Left renal cortex interstitium (tissue), 4 donors: ENCODE measurements around the gene SPATA31A3. TPM values are rescaled to one million over a fixed set of nuclear protein-coding genes. Genes with fewer than 3 reads are reported as not detected.
"Not testable (repeated sequence)": the region's sequence is repeated elsewhere in the genome, so short reads cannot be mapped to it uniquely, and the experiment has no call there.

Experiments
- DNase-seq, 4 donors: peaks; one replicate each; pipeline ENCODE4 v3.0.0-alpha.2; 2013; ENCODE audit warnings: low read depth in 4 of 4, low spot score in 2 of 4, missing footprints in 1 of 4
- polyA plus RNA-seq, 4 donors: library from polyadenylated mRNA; unstranded; fragments of 120-200 nt; gene quantifications; one replicate each; pipeline ENCODE4 v1.2.1, GENCODE V29; 2013; ENCODE audit not compliant: insufficient read length in 4 of 4

The SPATA31A3 gene
- not detected for polyA plus RNA-seq

DNA sequence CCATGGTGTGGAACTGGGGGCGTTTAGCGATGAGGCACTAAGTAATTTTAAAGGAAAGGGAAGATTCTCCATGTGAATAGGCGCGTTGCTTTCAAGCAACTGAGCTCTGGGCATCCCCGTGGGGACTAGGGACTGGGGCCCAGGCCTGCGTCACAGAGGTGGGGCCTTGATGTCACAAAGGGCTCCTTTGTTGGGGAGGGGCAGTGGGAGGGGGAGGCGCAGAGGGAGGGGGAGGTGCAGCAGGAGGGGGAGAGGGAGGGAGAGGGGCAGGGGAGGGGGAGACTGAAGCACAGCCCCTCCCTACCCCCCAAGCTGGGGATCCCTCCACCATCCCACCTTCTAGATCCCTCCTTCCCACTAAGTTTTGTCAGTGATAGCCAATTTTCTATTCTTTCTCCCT is at the start of gene SPATA31A3:
Gene SPATA31A3 (minus strand): TSS at position 101 of the 400 bp plus-strand sequence. CDS start 29 bp downstream, at position 72.
- DNase-seq: not testable (repeated sequence)

DNA sequence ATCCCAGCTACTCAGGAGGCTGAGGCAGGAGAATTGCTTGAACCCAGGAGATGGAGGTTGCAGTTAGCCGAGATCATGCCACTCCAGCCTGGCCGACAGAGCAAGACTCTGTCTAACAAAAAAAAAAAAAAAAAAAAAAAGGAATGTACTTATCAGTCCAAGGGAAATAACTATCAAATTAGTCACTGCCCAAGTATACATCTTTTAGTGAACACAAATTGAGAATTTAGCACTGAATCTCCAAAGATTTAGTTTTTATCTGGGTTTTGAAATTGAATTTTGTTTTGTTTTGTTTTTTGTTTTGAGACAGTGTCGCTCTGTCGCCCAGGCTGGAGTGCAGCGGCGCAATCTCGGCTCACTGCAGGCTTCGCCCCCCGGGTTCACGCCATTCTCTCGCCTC is 39.8 kb downstream of the SPATA31A3 start:
- DNase-seq: not testable (repeated sequence)

DNA sequence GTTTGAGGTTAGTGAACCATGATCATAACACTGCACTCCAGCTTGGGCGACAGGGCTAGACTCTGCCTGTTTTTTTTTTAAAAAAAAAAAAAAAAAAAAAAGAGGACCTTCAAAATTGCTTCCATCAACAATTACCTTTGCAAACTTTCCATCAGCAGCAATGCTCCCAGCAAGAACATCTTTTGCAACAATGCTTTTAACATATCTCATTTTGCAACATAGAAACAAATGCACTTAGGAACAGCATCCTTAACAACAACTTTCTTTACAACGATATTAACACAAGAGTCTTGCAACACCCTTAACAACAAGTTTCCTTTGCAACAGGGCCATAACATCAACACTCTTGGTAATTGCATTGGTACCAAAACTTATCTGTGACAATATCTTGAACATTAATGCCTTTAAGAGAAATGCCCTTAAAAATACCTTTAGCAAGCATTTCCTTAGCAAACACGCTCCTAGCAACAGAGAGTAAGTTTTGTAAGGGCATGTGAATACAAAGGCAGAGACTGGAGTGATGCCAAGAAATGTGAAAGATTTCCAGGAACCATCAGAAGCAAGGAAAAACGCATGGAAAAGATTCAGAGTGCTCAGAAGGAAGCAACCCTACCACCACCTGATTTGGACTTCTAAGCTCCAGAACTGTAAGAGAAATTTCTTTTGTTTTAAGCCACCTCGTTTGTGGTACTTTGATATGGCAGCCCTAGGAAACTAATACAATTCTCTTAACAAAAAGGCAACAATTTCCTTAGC is 49.8 kb downstream of the SPATA31A3 start:
- DNase-seq: not testable (repeated sequence)

DNA sequence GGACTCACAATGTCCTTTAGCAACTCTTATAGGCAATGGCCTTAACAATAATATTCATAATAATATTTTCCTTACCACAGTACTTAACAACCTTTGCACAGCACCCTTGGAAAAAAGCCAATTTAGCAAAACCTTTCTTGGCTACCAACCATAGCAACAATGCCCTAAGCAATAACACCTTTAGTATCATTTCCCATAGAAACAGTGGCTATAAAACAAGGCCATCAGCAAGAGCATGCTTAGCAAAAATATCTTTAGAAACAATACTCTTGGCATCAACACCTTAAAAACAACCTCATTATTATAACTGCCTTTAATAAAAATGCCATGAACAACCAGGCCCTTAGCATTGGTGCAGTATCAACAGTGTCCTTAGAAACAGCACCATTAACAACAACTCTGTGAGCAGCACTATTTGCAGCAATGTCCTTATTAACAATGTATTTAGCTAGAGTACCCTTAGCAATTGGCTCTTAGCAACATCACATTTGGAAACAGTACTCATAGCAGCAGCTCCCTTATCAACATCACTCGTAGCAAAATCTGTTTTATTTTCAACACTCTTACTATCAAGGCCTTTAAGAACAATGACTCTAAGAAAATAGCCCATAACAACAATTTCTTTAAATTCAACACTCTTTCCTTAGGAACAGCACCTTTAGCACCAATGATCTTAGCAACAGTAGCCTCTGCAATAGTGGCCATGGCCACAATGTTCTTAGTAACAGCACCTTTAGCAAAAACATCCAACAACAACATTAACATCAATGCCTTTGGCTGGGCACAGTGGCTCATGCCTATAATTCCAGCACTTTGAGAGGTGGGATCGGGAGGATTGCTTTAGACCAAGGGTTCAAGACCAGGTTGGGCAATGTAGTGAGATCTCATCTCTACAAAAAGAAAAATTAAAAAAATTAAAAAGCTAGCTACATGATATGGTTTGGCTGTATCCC is 52.2 kb downstream of the SPATA31A3 start:
- DNase-seq: not testable (repeated sequence)

DNA sequence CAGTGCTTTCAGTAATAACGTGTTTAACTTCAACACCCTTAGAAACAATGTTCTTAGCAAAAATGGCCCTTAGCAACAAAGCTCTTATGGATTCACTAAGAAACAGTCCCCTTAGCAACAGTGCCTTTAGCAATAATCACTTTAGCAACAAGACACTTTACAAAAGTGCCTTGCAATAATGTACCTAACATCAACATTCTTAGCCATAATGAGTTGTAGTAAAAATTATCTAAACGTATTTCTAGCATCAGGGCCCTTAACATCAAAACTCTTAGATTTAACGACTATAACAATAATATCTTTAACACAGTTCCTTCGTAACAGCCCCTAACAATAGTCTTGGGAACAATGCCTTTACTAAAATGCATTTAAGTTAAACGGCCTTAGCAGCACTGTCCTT is 54.0 kb downstream of the SPATA31A3 start:
- DNase-seq: not testable (repeated sequence)

DNA sequence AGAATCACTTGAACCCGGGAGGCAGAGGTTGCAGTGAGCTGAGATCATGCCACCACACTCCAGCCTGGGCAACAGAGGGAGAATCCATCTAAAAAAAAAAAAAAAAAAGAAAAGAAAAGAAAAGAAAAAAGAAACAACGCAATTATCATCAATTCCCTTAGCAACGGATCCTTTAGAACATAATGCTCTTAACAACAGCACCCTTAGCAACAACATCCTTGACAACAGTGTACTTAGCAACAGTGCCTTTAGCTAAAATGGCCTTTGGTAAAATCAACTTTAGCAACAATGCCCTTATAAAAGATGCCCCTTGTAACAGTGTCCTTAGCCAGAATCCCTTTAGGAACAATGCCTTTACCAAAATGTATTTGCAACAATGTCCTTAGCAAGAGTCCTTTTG is 54.7 kb downstream of the SPATA31A3 start:
- not testable (repeated sequence) for DNase-seq

Other genes starting within 250 kb of the SPATA31A3 start
- 10 to 100 TPM in 1 of 4 donors, 1 to 10 TPM in 3; 8.3 to 14.6 (median 9.4) TPM for gene ZNF658, start 91.8 kb downstream of the SPATA31A3 start, polyA plus RNA-seq